Measurements from ENCODE around the gene NSRP1. TPM values are rescaled to one million over a fixed set of nuclear protein-coding genes. Genes with fewer than 3 reads are reported as not detected.

Gene NSRP1
- total and polyA plus RNA-seq, 4 donors: 7.0 to 25.7 (median 9.9) TPM

GRCh38 chr17:30161601-30162000 lies 45.0 kb downstream of the NSRP1 start:
- no peak for DNase-seq (ENCODE audit: low spot score)
- TF ChIP-seq RAD21 (IDR thresholded peaks at IDR 0.05) (no peak), FOXA1 (IDR thresholded peaks at IDR 0.05) (no peak), MAX (IDR thresholded peaks at IDR 0.05) (no peak), ZBTB33 (IDR thresholded peaks at IDR 0.05) (no peak), CTCF (IDR thresholded peaks at IDR 0.05; ENCODE audit: low read depth, low read length, missing input control) (no peak), ATF3 (IDR thresholded peaks at IDR 0.05) (no peak), RXRA (IDR thresholded peaks at IDR 0.05) (no peak), HNF4G (IDR thresholded peaks at IDR 0.05) (no peak)
- H3K27me3 ChIP-seq (ENCODE audit: control insufficient read depth in 4 of 4, insufficient read depth in 4 of 4, low read length in 3 of 4): no peaks in the 10 kb centered on the region
- H3K4me1 ChIP-seq (ENCODE audit: control insufficient read depth in 4 of 4, insufficient read depth in 4 of 4, low read length in 3 of 4): peaks cover 0 to 10% (median 3%) of the 10 kb centered on the region in 4 donors
- H3K36me3 ChIP-seq (ENCODE audit: control insufficient read depth in 4 of 4, insufficient read depth in 3 of 4, low read depth in 1 of 4, low read length in 3 of 4): peaks cover 0 to 12% (median under 1%) of the 10 kb centered on the region in 4 donors
- no peak overlapping the region for H3K27ac ChIP-seq (ENCODE audit: low read depth in 1 of 2, low read length in 2 of 2)
- H3K9me3 ChIP-seq (ENCODE audit: control insufficient read depth in 4 of 4, low read length in 3 of 4): no peaks in the 10 kb centered on the region
- no peak overlapping the region for H3K9ac ChIP-seq (ENCODE audit: low read depth in 1 of 2, low read length in 2 of 2)
- H3K4me3 ChIP-seq (ENCODE audit: low read depth in 1 of 3, low read length in 3 of 3): no peak overlapping the region

- no peak overlapping the region for H3K9ac ChIP-seq (ENCODE audit: low read depth in 1 of 2, low read length in 2 of 2)
- no peak overlapping the region for H3K4me3 ChIP-seq (ENCODE audit: low read depth in 1 of 3, low read length in 3 of 3)
- TF ChIP-seq RAD21 (IDR thresholded peaks at IDR 0.05) (no peak), FOXA2 (IDR thresholded peaks at IDR 0.05) (no peak), GABPA (IDR thresholded peaks at IDR 0.05 in 1 of 2, conservative IDR thresholded peaks at IDR 0.05 in 1 of 2) (no peak), JUND (IDR thresholded peaks at IDR 0.05) (no peak), RXRA (IDR thresholded peaks at IDR 0.05) (no peak)
- H3K27ac ChIP-seq (ENCODE audit: low read depth in 1 of 2, low read length in 2 of 2): no peak overlapping the region
- WGBS: 98% methylated on average over 4 of the region's 4 CpGs
- peaks cover 0 to 10% (median 3%) of the 10 kb centered on the region in 4 donors for H3K4me1 ChIP-seq (ENCODE audit: control insufficient read depth in 4 of 4, insufficient read depth in 4 of 4, low read length in 3 of 4)
- H3K27me3 ChIP-seq (ENCODE audit: control insufficient read depth in 4 of 4, insufficient read depth in 4 of 4, low read length in 3 of 4): no peaks in the 10 kb centered on the region
- H3K36me3 ChIP-seq (ENCODE audit: control insufficient read depth in 4 of 4, insufficient read depth in 3 of 4, low read depth in 1 of 4, low read length in 3 of 4): peaks cover 0 to 8% (median under 1%) of the 10 kb centered on the region in 4 donors
- H3K9me3 ChIP-seq (ENCODE audit: control insufficient read depth in 4 of 4, low read length in 3 of 4): no peaks in the 10 kb centered on the region
- DNase-seq (ENCODE audit: low spot score): no peak
These were observed 47.9 kb downstream of the NSRP1 start for GRCh38 chr17:30164531-30164930.

- WGBS: 90% methylated on average over 3 of the region's 3 CpGs
- H3K36me3 ChIP-seq (ENCODE audit: control insufficient read depth in 4 of 4, insufficient read depth in 3 of 4, low read depth in 1 of 4, low read length in 3 of 4): peaks cover 0 to 5% (median under 1%) of the 10 kb centered on the region in 4 donors
- H3K9ac ChIP-seq (ENCODE audit: low read depth in 1 of 2, low read length in 2 of 2): no peak overlapping the region
- no peaks in the 10 kb centered on the region for H3K27me3 ChIP-seq (ENCODE audit: control insufficient read depth in 4 of 4, insufficient read depth in 4 of 4, low read length in 3 of 4)
- no peak for DNase-seq (ENCODE audit: low spot score)
- H3K9me3 ChIP-seq (ENCODE audit: control insufficient read depth in 4 of 4, low read length in 3 of 4): no peaks in the 10 kb centered on the region
- H3K4me3 ChIP-seq (ENCODE audit: low read depth in 1 of 3, low read length in 3 of 3): no peak overlapping the region
- H3K27ac ChIP-seq (ENCODE audit: low read depth in 1 of 2, low read length in 2 of 2): no peak overlapping the region
- peaks cover 0 to 10% (median 3%) of the 10 kb centered on the region in 4 donors for H3K4me1 ChIP-seq (ENCODE audit: control insufficient read depth in 4 of 4, insufficient read depth in 4 of 4, low read length in 3 of 4)
- TF ChIP-seq JUND (IDR thresholded peaks at IDR 0.05) (no peak), HNF4G (IDR thresholded peaks at IDR 0.05) (no peak), ATF3 (IDR thresholded peaks at IDR 0.05) (no peak), REST (IDR thresholded peaks at IDR 0.05) (no peak), MAX (IDR thresholded peaks at IDR 0.05) (no peak), FOXA2 (IDR thresholded peaks at IDR 0.05) (no peak), YY1 (IDR thresholded peaks at IDR 0.05) (no peak), TAF1 (conservative IDR thresholded peaks at IDR 0.05) (no peak), CTCF (IDR thresholded peaks at IDR 0.05; ENCODE audit: low read depth, low read length, missing input control) (no peak), RAD21 (IDR thresholded peaks at IDR 0.05) (no peak), HNF4A (conservative IDR thresholded peaks at IDR 0.05) (no peak)
These were observed 48.5 kb downstream of the NSRP1 start for GRCh38 chr17:30165147-30165546.
